Activated naive CD4-positive, alpha-beta T cell treated with anti-CD3 and anti-CD28 coated beads, Interleukin-2, amount 50 U/mL, for 24 hours (primary cell): ENCODE results near the gene HES5.

Source experiments
- H3K27ac Mint-ChIP-seq: one replicate; pipeline ENCODE4 v1.8.0; 2021; ENCODE audit warnings: mild to moderate bottlenecking, mixed read lengths
- H3K27me3 Mint-ChIP-seq: one replicate; pipeline ENCODE4 v1.8.0; 2021; ENCODE audit warnings: mixed read lengths
- H3K36me3 Mint-ChIP-seq: one replicate; pipeline ENCODE4 v1.8.0; 2021; ENCODE audit warnings: mixed read lengths
- H3K4me1 Mint-ChIP-seq: one replicate; pipeline ENCODE4 v1.8.0; 2021; ENCODE audit warnings: mixed read lengths
- H3K4me3 Mint-ChIP-seq: one replicate; pipeline ENCODE4 v1.8.0; 2021; ENCODE audit warnings: mild to moderate bottlenecking, mixed read lengths
- H3K9me3 Mint-ChIP-seq: one replicate; pipeline ENCODE4 v1.8.0; 2021; ENCODE audit warnings: mixed read lengths

Gene HES5

GRCh38 chr1:2480236-2480985 is 49.7 kb downstream of the HES5 start:
- Mint-ChIP-seq H3K27ac (no peak overlapping the region), H3K9me3 (no peaks in the 10 kb centered on the region), H3K27me3 (no peaks in the 10 kb centered on the region), H3K4me3 (no peak overlapping the region), H3K4me1 (no peaks in the 10 kb centered on the region), H3K36me3 (no peaks in the 10 kb centered on the region)

- Mint-ChIP-seq H3K36me3 (no peaks in the 10 kb centered on the region), H3K9me3 (no peaks in the 10 kb centered on the region), H3K27me3 (no peaks in the 10 kb centered on the region), H3K4me3 (no peak overlapping the region), H3K4me1 (no peaks in the 10 kb centered on the region), H3K27ac (no peak overlapping the region)
Observed at GRCh38 chr1:2479618-2480017, 50.4 kb downstream of the HES5 start.

DNA sequence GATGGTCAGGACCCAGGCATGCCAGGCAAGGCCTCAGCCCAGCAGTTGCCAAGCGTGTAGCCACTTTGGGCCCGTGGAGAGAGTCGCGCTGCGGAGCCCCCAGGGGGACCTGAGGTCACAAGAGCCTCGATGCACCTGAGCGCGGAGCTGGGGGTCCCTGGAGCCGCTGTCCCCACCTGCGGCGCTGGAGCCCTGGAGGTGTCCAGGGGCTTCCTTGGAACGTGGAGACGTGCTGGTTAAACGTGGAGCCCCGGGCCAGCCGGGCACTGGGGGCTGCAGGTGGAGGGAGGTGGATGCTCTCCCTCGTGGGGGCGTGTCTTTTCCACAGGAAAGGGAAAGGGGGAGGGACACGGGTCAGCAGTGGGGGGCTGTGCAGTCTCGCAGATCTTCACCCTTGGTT is 50.9 kb downstream of the HES5 start:
- no peak overlapping the region for H3K27ac Mint-ChIP-seq
- no peaks in the 10 kb centered on the region for H3K27me3 Mint-ChIP-seq
- no peak overlapping the region for H3K4me3 Mint-ChIP-seq
- no peaks in the 10 kb centered on the region for H3K4me1 Mint-ChIP-seq
- no peaks in the 10 kb centered on the region for H3K36me3 Mint-ChIP-seq
- no peaks in the 10 kb centered on the region for H3K9me3 Mint-ChIP-seq
